Spinal cord (tissue), 10 donors: ENCODE measurements around the gene SSBP2. TPM values are rescaled to one million over a fixed set of nuclear protein-coding genes. Genes with fewer than 3 reads are reported as not detected.
A peak's percentile ranks its signal among the peaks of the same experiment; 100 is the strongest.

Experiments used
- DNase-seq, 6 donors: peaks; one replicate each; pipeline versions ENCODE4 v3.0.0 to v3.0.0-alpha.2; 2013 to 2015; ENCODE audit warnings: low spot score in 6 of 6, low read depth in 4 of 6
- H3K27ac ChIP-seq: one replicate; pipeline ENCODE4 v1.5.1; 2013; ENCODE audit warnings: low read depth, low read length, control low read depth
- H3K27me3 ChIP-seq: one replicate; pipeline ENCODE4 v1.6.1; 2013; ENCODE audit warnings: low read length; ENCODE audit not compliant: control insufficient read depth, insufficient read depth
- H3K36me3 ChIP-seq: one replicate; pipeline ENCODE4 v1.6.1; 2013; ENCODE audit warnings: low read length; ENCODE audit not compliant: control insufficient read depth, insufficient read depth
- H3K4me1 ChIP-seq: one replicate; pipeline ENCODE4 v1.6.1; 2013; ENCODE audit warnings: low read length; ENCODE audit not compliant: control insufficient read depth, insufficient read depth
- H3K4me3 ChIP-seq: one replicate; pipeline ENCODE4 v1.5.1; 2013; ENCODE audit warnings: low read depth, low read length, control low read depth
- H3K9me3 ChIP-seq: one replicate; pipeline ENCODE4 v1.6.1; 2013; ENCODE audit warnings: low read length; ENCODE audit not compliant: control insufficient read depth, insufficient read depth
- WGBS: methylation state at CpG from one replicate; pipeline ENCODE4 v1.1.5; 2013; ENCODE audit warnings: missing lambda C conversion rate; ENCODE audit not compliant: insufficient coverage; 5-methylcytosine and 5-hydroxymethylcytosine counted together
- polyA plus RNA-seq, 2 donors: library from polyadenylated mRNA; unstranded; fragments of 120-200 nt; gene quantifications; one replicate each; pipeline ENCODE4 v1.2.1, GENCODE V29; 2013; ENCODE audit not compliant: insufficient read length in 2 of 2
- total RNA-seq, 2 donors: library from RNA; depleted of rRNA in 1 of 2; stranded (reverse); fragments of 120-200 nt in 1 of 2; fragments of >200 nt in 1 of 2; gene quantifications; one replicate each; pipeline versions ENCODE4 v1.2.3 to v1.2.4, GENCODE V29; 2013 to 2014
- donor health status: healthy.

SSBP2 gene
- total and polyA plus RNA-seq, 4 donors, result 77.7 to 92.0 (median 88.4) TPM

DNA sequence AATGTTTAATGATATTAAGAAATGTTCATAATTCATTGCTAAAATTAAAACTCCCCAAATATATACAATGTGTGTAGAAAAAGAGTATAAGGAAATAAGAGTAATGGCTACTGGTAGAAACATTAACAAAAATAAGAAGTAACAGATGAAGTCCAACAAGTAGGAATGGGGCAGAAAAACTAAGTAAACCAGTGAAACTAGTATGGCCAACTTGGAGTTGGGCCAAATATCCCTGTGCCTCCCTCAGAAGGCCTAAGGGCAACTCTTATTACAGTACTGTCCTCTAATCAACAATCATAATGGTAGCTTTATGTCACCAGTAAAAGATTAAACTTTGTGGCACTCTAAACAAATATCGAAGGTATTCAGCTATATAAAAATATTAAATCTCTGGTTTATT is 93.5 kb downstream of the SSBP2 start:
- Histone ChIP-seq H3K9me3 (no peaks in the 10 kb centered on the region), H3K27ac (no peak overlapping the region), H3K4me3 (no peak overlapping the region), H3K36me3 (no peaks in the 10 kb centered on the region), H3K27me3 (no peaks in the 10 kb centered on the region), H3K4me1 (no peaks in the 10 kb centered on the region)
- no CpG with 5 or more reads among the region's 1 CpG for WGBS
- DNase-seq, result peak in 1 of 6 donors; percentile 7

DNA sequence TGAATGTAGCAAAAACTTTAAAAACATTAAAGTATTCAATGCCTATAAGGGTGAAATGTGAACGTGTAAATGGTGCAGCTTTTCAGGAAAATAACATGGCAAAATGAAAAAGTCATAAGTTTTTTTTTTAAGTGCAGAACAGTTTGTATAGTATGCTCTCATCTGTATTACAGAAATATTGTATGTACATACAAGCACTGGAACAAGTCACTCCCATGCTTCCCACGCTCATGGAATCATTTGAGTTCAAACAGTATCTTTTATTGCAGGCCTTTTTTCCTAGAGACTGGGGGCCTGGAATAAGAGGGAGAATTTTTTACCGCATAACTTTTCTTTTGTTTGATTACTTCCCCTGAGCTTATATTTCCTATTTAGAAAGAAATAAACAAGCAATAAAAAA is 94.1 kb downstream of the SSBP2 start:
- Histone ChIP-seq H3K27me3 (no peaks in the 10 kb centered on the region), H3K4me3 (no peak overlapping the region), H3K4me1 (no peaks in the 10 kb centered on the region), H3K36me3 (no peaks in the 10 kb centered on the region), H3K9me3 (no peaks in the 10 kb centered on the region), H3K27ac (no peak overlapping the region)
- DNase-seq, result no peak
- WGBS, result no CpG with 5 or more reads among the region's 3 CpGs

DNA sequence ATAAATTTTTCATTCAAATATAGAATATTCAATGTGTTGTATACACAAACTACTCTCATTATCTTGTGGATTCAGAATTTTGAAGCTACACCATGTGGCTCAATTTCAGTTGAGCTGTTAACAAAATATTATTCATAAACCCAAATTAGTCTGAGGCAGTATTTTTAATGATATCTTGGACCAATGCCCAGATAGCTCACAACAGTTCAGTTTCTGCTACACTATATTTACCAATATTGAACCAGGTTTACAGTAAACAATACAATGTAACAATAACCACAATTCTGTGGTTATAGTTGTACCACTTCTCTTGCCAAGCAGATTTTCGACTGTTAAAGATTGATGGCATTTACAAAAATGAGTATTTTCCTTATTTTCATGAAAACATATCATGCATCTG is 99.9 kb downstream of the SSBP2 start:
- Histone ChIP-seq H3K27ac (no peak overlapping the region), H3K27me3 (no peaks in the 10 kb centered on the region), H3K4me3 (no peak overlapping the region), H3K4me1 (no peaks in the 10 kb centered on the region), H3K9me3 (no peaks in the 10 kb centered on the region), H3K36me3 (no peaks in the 10 kb centered on the region)
- peak in 2 of 6 donors; percentile 21 to 56 for DNase-seq
- WGBS, result no CpG with 5 or more reads among the region's 1 CpG

- H3K27ac ChIP-seq, result no peak overlapping the region
- H3K36me3 ChIP-seq, result no peaks in the 10 kb centered on the region
- 100% methylated on average over 2 of the region's 3 CpGs for WGBS
- no peaks in the 10 kb centered on the region for H3K9me3 ChIP-seq
- no peak overlapping the region for H3K4me3 ChIP-seq
- H3K4me1 ChIP-seq, result no peaks in the 10 kb centered on the region
- H3K27me3 ChIP-seq, result no peaks in the 10 kb centered on the region
- no peak for DNase-seq
Measured at GRCh38 chr5:81646469-81646995, 104.4 kb downstream of the SSBP2 start.

DNA sequence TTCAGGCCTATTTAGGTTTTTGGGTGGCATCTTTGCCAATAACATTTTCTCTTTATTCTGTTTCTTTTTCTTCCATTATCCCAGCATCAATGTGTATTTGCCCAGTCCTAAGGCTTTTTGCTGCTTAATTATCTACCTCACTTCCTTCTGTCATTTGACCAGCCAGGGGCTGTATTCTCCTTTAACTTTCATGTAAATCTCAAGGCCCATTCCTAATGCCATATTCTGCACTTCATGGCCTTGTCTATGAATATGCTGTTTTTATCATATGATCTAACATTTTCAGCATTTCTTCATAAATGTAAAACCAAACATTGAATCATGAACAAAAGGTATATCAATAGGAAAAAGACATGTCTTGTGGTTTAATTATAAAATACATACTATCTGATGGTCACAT is 108.7 kb downstream of the SSBP2 start:
- H3K4me1 ChIP-seq, result no peaks in the 10 kb centered on the region
- H3K4me3 ChIP-seq, result no peak overlapping the region
- no peaks in the 10 kb centered on the region for H3K27me3 ChIP-seq
- DNase-seq, result no peak
- no peak overlapping the region for H3K27ac ChIP-seq
- H3K36me3 ChIP-seq, result no peaks in the 10 kb centered on the region
- peaks cover 1% of the 10 kb centered on the region for H3K9me3 ChIP-seq

DNA sequence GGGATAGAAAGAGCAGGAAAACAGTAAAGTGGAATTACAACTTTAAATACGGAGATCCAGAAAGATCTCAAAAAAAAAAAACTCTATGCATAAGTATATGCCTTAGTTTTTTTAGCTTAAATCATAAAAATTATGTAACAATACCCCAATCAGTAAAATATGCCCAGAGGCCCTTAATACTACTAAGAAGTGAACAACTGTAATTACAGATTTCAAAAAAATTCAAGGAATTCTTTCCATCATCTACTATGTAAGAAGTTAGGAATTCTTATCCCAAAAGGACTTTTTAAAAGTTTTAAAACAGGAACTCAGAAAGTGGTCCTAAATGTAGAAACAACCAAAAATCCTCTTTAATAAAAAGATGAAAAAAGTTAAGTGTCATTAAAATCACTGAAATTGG is 111.3 kb downstream of the SSBP2 start:
- Histone ChIP-seq H3K36me3 (no peaks in the 10 kb centered on the region), H3K9me3 (peaks cover 1% of the 10 kb centered on the region), H3K27ac (no peak overlapping the region), H3K4me3 (no peak overlapping the region), H3K4me1 (no peaks in the 10 kb centered on the region), H3K27me3 (no peaks in the 10 kb centered on the region)
- no peak for DNase-seq
- no CpG with 5 or more reads among the region's 1 CpG for WGBS

DNA sequence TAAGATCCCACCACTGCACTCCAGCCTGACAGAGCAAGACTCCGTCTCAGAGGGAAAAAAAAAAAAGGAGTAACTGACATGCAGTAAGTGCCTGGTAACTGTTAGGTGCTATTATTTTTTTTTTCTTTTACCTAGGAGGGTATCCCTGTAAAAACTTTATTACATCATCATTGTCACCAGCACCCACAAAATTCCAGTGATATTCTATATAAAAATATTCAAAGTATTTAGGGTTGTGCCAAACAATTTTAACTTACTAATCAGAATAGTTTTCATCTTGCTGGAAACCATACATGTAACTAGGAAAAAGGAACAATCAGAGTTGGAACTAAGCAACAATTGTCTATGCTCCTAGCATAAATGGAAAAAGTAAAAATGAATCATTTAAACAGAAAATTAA is 112.4 kb downstream of the SSBP2 start:
- no peaks in the 10 kb centered on the region for H3K27me3 ChIP-seq
- no CpG with 5 or more reads among the region's 1 CpG for WGBS

DNA sequence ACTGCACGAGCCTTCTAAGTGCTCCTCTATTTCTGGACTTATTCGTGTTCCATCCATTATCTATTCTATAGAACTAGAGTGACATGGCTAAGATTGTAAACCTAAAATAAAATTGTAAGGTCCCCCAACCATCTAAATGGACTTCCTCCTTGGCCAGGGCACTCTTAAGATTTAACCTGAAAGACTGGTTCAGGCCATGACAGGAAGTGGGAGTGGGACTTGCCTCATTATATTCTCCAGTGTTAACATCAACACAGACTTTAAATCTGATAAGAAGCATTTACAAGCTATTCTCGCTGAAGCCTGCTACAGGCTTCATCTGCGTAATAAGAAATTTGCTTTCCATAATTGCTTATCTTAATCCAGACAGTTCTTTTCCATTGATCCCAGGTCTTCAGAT is 117.0 kb downstream of the SSBP2 start:
- DNase-seq, result no peak
- Histone ChIP-seq H3K9me3 (peaks cover 1% of the 10 kb centered on the region), H3K27me3 (no peaks in the 10 kb centered on the region), H3K36me3 (no peaks in the 10 kb centered on the region), H3K27ac (no peak overlapping the region), H3K4me3 (no peak overlapping the region), H3K4me1 (no peaks in the 10 kb centered on the region)
- WGBS, result 100% methylated on average over 2 of the region's 4 CpGs

More for the DNA sequence above, 112.4 kb downstream of the SSBP2 start:
- H3K4me1 ChIP-seq, result no peaks in the 10 kb centered on the region
- peaks cover 1% of the 10 kb centered on the region for H3K9me3 ChIP-seq
- DNase-seq, result no peak
- H3K36me3 ChIP-seq, result no peaks in the 10 kb centered on the region
- H3K4me3 ChIP-seq, result no peak overlapping the region
- no peak overlapping the region for H3K27ac ChIP-seq

GRCh38 chr5:81633471-81633870 is 117.4 kb downstream of the SSBP2 start:
- Histone ChIP-seq H3K9me3 (peaks cover 1% of the 10 kb centered on the region), H3K27ac (no peak overlapping the region), H3K4me3 (no peak overlapping the region), H3K4me1 (no peaks in the 10 kb centered on the region), H3K27me3 (no peaks in the 10 kb centered on the region), H3K36me3 (no peaks in the 10 kb centered on the region)
- 100% methylated on average over 2 of the region's 3 CpGs for WGBS
- no peak for DNase-seq

GRCh38 chr5:81632679-81633078 is 118.2 kb downstream of the SSBP2 start:
- Histone ChIP-seq H3K36me3 (no peaks in the 10 kb centered on the region), H3K27me3 (no peaks in the 10 kb centered on the region), H3K4me1 (no peaks in the 10 kb centered on the region), H3K4me3 (no peak overlapping the region), H3K27ac (no peak overlapping the region), H3K9me3 (no peaks in the 10 kb centered on the region)
- DNase-seq, result no peak
